Chondrocyte (in vitro differentiated cells): ENCODE measurements around the gene UPK1B. TPM values are rescaled to one million over a fixed set of nuclear protein-coding genes. Genes with fewer than 3 reads are reported as not detected.

Experiments used
- DNase-seq: peaks from one replicate; pipeline ENCODE4 v3.0.0; 2021; ENCODE audit warnings: mixed read lengths, low spot score
- H3K27ac Mint-ChIP-seq: one replicate; pipeline ENCODE4 v1.8.0; 2021; ENCODE audit warnings: mild to moderate bottlenecking, moderate library complexity, mixed read lengths; ENCODE audit not compliant: unreplicated experiment
- H3K27me3 Mint-ChIP-seq: 2 replicates; pipeline ENCODE4 v1.8.0; 2021; ENCODE audit warnings: low read depth, mixed read lengths
- H3K36me3 Mint-ChIP-seq: 2 replicates; pipeline ENCODE4 v1.8.0; 2021; ENCODE audit warnings: low read depth, mixed read lengths
- H3K4me1 Mint-ChIP-seq: 2 replicates; pipeline ENCODE4 v1.8.0; 2021; ENCODE audit warnings: low read depth, mild to moderate bottlenecking, mixed read lengths
- H3K4me3 Mint-ChIP-seq: one replicate; pipeline ENCODE4 v1.8.0; 2021; ENCODE audit warnings: mild to moderate bottlenecking, moderate library complexity, mixed read lengths; ENCODE audit not compliant: unreplicated experiment
- H3K9me3 Mint-ChIP-seq: 2 replicates; pipeline ENCODE4 v1.8.0; 2021; ENCODE audit warnings: low read depth, mixed read lengths
- total RNA-seq: library from RNA; stranded (reverse); gene quantifications from 3 replicates; pipeline ENCODE4 v1.2.1, GENCODE V29; 2021
- TF ChIP-seq, protein P1 (sequence below): fragments of 200-600 bp; sonication (generic); IDR thresholded peaks from 2 replicates; pipeline ENCODE4 v1.5.0; 2021; ENCODE audit warnings: antibody characterized with exemption, mild to moderate bottlenecking, moderate library complexity

UPK1B gene
- total RNA-seq, 1 donor from 2014 or later, result not detected

DNA sequence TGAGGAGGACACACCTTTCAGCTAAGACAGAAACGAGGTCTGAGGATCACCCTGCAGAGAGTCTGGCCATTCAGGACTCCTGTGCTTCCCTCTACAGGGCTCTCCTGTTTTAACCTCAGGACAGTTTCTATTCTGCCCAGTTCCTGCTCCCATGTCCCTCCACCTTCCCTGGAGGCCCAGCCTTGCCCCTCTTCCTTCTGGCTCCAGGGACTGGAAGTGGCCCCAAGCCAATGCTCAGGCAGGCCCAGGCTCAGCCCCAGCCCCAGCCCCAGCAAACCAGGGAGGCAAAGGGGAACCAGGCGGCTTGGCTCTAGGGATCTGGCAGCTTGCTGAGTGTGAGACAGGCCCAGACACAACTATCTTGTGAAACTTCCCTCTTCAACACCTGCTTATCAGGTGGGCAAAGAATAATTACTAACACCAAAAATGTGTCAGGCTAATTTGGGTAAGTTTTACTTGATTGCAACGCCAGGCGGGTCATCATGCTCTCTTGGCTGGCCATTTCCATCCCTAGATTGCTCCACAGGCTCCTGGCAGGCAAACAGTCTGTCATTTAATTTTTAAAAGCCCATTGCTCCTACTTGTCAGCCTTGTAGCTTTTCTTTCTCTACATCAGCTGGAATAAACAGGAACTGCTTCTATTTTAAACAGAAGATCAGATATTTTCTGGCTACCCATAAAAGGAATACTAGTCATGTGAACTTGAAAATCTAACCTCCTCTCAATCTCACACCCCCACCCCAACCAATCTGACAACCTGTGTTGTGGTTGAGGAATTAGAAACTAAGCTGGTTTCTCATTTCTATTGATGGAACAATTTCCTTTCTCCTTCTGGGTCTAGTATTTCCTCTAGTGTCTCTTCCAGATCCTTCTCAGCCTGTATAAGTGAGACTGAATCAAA lies 33.5 kb downstream of the UPK1B start:
- H3K9me3 Mint-ChIP-seq, result no peaks in the 10 kb centered on the region
- no peak for DNase-seq
- peaks cover 20% of the 10 kb centered on the region for H3K4me1 Mint-ChIP-seq
- no peaks in the 10 kb centered on the region for H3K27me3 Mint-ChIP-seq
- peak overlapping the region; percentile 38 for H3K27ac Mint-ChIP-seq
- H3K36me3 Mint-ChIP-seq, result peaks cover 9% of the 10 kb centered on the region
- TF ChIP-seq, protein P1, sequence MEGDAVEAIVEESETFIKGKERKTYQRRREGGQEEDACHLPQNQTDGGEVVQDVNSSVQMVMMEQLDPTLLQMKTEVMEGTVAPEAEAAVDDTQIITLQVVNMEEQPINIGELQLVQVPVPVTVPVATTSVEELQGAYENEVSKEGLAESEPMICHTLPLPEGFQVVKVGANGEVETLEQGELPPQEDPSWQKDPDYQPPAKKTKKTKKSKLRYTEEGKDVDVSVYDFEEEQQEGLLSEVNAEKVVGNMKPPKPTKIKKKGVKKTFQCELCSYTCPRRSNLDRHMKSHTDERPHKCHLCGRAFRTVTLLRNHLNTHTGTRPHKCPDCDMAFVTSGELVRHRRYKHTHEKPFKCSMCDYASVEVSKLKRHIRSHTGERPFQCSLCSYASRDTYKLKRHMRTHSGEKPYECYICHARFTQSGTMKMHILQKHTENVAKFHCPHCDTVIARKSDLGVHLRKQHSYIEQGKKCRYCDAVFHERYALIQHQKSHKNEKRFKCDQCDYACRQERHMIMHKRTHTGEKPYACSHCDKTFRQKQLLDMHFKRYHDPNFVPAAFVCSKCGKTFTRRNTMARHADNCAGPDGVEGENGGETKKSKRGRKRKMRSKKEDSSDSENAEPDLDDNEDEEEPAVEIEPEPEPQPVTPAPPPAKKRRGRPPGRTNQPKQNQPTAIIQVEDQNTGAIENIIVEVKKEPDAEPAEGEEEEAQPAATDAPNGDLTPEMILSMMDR, result no peak
- H3K4me3 Mint-ChIP-seq, result no peak overlapping the region

- Mint-ChIP-seq H3K27ac (no peak overlapping the region), H3K4me3 (no peak overlapping the region), H3K27me3 (no peaks in the 10 kb centered on the region), H3K4me1 (peaks cover 20% of the 10 kb centered on the region), H3K9me3 (no peaks in the 10 kb centered on the region), H3K36me3 (peaks cover 15% of the 10 kb centered on the region)
- TF ChIP-seq, protein P1, result no peak
- DNase-seq, result no peak
These were observed 34.1 kb downstream of the UPK1B start for GRCh38 chr3:119207512-119207875.

DNA sequence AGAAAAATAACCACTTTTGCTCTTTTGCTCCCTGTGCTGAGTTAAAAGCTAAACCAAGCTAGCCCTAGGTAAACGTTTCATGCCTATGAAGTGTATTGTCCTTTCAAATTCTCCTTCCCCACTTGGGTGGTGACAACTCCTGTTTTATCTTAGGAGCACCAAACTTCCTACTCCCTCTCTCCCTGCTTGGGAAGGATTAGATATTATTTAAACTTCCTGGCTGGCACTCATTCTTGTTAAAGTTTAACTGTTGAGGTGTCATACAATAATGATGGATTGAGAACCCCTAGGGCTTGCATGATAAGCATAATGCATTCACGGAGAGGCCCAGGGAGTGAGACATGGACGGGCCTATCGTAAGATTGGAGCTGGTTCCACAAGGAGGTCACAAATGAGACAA lies 37.8 kb downstream of the UPK1B start:
- H3K4me1 Mint-ChIP-seq, result peaks cover 4% of the 10 kb centered on the region
- no peak overlapping the region for H3K27ac Mint-ChIP-seq
- no peak overlapping the region for H3K4me3 Mint-ChIP-seq
- H3K9me3 Mint-ChIP-seq, result no peaks in the 10 kb centered on the region
- DNase-seq, result no peak
- TF ChIP-seq, protein P1, result no peak
- H3K36me3 Mint-ChIP-seq, result peaks cover 40% of the 10 kb centered on the region
- no peaks in the 10 kb centered on the region for H3K27me3 Mint-ChIP-seq

- TF ChIP-seq, protein P1, result no peak
- Mint-ChIP-seq H3K4me1 (peaks cover 3% of the 10 kb centered on the region), H3K27me3 (no peaks in the 10 kb centered on the region), H3K4me3 (no peak overlapping the region), H3K27ac (no peak overlapping the region), H3K36me3 (peaks cover 40% of the 10 kb centered on the region), H3K9me3 (no peaks in the 10 kb centered on the region)
- DNase-seq, result no peak
These were observed 38.4 kb downstream of the UPK1B start for GRCh38 chr3:119211803-119212202.

DNA sequence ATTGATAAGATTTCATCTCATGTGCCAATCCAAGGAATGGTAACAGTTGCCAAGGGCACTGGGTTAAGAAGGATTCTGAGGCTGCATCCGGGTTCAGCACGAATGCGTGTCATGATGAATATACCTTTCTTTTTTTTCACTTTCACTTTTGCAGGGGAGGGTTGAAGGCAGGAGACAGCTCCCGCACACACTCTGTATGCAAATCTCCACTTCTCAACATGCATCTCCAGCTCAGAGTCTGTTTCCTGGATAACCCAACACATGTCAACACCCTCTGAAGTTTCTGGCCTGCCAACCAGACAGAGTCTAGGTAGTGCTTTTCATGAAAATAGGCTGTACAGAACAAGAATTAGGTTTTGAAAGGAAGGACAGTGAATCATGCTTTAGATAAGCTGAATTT lies 45.7 kb downstream of the UPK1B start:
- TF ChIP-seq, protein P1, result no peak
- H3K27me3 Mint-ChIP-seq, result no peaks in the 10 kb centered on the region
- H3K27ac Mint-ChIP-seq, result no peak overlapping the region
- H3K36me3 Mint-ChIP-seq, result peaks cover 43% of the 10 kb centered on the region
- no peaks in the 10 kb centered on the region for H3K4me1 Mint-ChIP-seq
- H3K4me3 Mint-ChIP-seq, result no peak overlapping the region
- no peaks in the 10 kb centered on the region for H3K9me3 Mint-ChIP-seq
- DNase-seq, result no peak
